Fibroblast of pulmonary artery (primary cell): ENCODE measurements around the gene BLOC1S1.

ENCODE experiments used
- DNase-seq: peaks from one replicate; pipeline ENCODE4 v3.0.0-alpha.2; 2010; ENCODE audit warnings: low read depth
- H3K4me3 ChIP-seq: replicated peaks from 2 replicates; pipeline ENCODE4 v1.5.1; 2011; ENCODE audit warnings: low read depth, mild to moderate bottlenecking, control low read depth, low read length, moderate library complexity
- TF ChIP-seq, protein P1 (sequence below): IDR thresholded peaks from 2 replicates; pipeline ENCODE4 v1.5.1; 2011; ENCODE audit warnings: mild to moderate bottlenecking, control low read depth, low read length, inconsistent platforms; ENCODE audit errors: missing control alignments

BLOC1S1 gene

GRCh38 chr12:55704824-55705718 is 10.8 kb upstream of the BLOC1S1 start:
- DNase-seq = no peak
- TF ChIP-seq, protein P1, sequence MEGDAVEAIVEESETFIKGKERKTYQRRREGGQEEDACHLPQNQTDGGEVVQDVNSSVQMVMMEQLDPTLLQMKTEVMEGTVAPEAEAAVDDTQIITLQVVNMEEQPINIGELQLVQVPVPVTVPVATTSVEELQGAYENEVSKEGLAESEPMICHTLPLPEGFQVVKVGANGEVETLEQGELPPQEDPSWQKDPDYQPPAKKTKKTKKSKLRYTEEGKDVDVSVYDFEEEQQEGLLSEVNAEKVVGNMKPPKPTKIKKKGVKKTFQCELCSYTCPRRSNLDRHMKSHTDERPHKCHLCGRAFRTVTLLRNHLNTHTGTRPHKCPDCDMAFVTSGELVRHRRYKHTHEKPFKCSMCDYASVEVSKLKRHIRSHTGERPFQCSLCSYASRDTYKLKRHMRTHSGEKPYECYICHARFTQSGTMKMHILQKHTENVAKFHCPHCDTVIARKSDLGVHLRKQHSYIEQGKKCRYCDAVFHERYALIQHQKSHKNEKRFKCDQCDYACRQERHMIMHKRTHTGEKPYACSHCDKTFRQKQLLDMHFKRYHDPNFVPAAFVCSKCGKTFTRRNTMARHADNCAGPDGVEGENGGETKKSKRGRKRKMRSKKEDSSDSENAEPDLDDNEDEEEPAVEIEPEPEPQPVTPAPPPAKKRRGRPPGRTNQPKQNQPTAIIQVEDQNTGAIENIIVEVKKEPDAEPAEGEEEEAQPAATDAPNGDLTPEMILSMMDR = no peak
- no peak overlapping the region for H3K4me3 ChIP-seq

DNA sequence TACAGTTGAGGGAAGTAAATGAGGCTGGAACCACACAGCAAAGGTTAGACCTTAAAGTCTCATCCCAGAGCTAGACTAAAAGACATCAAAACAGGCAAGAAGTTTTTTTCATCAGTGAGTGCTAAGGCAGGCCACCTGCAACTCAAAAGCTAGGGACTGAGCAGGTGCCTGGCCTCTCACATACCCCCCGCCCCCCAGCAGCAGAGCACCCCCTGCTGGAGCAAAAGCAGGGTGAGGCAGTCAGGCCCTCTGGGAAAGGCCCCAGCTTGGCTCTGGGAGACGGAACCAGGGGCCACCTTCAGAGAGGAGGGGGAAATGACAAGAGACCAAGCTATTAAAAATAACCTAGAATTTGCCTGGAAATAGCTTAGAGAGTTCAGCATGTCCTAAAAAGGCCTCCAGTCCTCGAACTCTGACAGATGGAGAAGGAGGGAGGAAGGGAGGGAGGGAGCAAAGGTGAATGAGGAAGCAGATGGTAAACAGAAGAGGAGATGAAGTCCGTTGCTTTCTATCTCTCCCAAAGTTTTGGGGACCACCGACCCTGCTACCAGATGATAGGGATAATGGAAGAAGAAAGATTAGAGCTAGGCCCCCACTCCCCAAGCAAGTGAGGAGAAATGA is 10.0 kb upstream of the BLOC1S1 start:
- no peak overlapping the region for H3K4me3 ChIP-seq
- TF ChIP-seq, protein P1 = peak; percentile 22
- no peak for DNase-seq

DNA sequence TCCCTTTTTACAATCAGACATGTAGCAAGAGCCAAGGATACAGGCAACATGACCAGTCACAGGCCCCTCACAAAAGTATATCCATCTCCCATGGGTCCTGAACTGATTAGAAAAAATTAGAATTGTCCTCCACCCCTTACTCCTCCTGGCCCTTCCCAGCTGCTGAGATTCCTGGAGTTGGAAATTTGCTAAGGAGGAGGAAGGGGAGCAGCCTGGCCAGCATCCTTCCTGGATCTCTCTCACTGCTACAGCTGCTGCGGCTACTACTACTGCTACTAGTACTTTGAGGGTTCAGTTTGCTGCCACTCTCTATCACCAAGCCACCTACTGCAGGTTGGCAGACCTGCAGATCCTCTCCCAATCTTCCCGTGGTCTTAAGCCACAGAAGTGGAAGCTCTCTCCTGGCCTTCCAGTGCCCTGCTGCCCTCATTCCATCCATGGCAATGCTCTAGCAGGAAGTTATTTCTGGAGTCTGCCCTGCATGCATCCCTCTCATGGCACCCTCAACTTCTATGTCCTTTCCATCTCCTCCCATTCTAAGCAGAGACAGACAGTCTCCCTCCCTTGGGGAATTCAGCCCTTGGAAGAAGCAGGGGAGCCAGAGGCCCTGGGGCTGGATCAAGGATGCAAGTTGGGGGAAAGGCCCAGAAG is 9.2 kb upstream of the BLOC1S1 start:
- H3K4me3 ChIP-seq = peak overlapping the region; percentile 17
- TF ChIP-seq, protein P1 = no peak
- DNase-seq = no peak

GRCh38 chr12:55707219-55707671 is 8.6 kb upstream of the BLOC1S1 start:
- TF ChIP-seq, protein P1 = no peak
- H3K4me3 ChIP-seq = peak overlapping the region; percentile 49
- no peak for DNase-seq

- TF ChIP-seq, protein P1 = no peak
- DNase-seq = no peak
- H3K4me3 ChIP-seq = peak within 1 kb of the TSS; percentile 49
Observed at GRCh38 chr12:55707841-55708694, 7.8 kb upstream of the BLOC1S1 start, which contains the start of gene ITGA7. TSS of gene ITGA7 (minus strand) at chr12:55707904. CDS start at chr12:55707682, 222 bp downstream.

DNA sequence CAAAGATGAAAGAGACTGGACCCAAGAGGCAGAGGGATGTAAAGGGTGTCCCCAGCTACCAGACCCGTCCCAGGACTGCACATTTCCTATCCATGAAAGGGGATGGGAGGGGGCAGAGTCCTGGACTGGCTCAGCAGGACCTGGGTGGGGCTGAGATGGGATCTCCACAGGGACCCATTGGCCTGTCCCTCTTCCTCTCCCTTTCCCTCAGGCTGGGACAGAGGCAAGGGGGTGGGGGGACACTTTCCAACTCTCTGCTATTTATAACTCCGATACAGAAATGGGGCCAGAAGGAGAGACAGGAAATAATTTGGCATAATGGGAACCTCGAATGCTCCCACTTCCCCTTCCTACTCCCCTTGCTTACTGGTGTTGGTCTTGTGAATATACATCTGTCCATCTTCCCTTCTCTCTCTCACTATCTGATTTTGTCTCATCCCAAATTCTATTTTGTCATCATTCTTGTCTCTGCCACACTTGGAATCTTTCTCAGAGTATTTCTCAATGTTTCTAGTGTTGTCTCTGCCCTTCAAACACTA is 7.1 kb upstream of the BLOC1S1 start:
- TF ChIP-seq, protein P1 = no peak
- no peak overlapping the region for H3K4me3 ChIP-seq
- no peak for DNase-seq
